ENCODE data around the gene ERN1.

The ERN1 gene

DNA sequence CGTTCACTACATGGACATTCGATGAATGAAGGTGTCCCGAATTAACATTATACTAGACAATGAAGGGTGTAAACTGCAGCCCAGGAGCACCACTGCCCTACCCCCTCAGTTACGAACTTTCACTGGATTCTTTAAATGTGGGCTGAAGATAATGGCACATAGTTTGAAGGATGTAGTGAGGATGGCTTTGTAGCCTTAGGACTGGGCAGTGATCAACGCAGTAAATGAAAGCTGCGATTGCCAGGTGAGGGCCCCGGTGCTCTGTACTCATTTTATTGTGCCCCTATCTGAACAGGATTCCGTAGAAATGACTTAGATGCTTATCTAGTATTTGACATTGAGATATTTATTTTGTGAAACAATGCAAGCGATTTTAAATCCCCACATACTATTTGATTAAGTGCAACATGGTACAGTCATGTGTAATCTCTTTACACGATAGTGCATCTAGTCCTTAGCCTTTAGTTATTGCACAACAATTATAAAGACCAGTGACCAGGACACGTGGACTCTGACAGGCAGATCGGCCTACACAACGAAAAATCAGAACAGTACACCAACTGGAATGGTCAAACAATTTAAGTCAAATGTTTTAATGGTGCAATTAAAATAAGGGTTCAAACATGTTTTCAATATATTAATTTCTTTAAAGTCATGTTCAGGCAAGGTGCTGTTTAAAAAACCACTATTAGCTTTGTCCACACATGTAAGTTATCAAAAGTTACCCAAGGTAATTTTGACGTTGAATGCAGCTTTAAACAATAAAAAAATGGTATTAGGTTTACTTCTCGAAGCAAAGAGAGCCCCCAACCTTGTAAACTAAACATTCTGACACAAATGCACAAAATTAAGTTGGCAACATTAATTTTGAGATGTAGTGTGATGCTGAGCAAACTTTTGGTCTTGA lies 17.4 kb upstream of the ERN1 start:
- FAIRE-seq = no peak
- no peak for TF ChIP-seq TAF1 (IDR thresholded peaks at IDR 0.05; ENCODE audit: borderline replicate concordance, low read depth, low read length)
- TF ChIP-seq POLR2A (IDR thresholded peaks at IDR 0.05; ENCODE audit: low read depth, low read length) = peak; percentile 15
- peak; percentile 32 for TF ChIP-seq POLR2AphosphoS5 (IDR thresholded peaks at IDR 0.05; ENCODE audit: low read depth, low read length)
- no peak for DNase-seq (ENCODE audit: insufficient read length)

DNA sequence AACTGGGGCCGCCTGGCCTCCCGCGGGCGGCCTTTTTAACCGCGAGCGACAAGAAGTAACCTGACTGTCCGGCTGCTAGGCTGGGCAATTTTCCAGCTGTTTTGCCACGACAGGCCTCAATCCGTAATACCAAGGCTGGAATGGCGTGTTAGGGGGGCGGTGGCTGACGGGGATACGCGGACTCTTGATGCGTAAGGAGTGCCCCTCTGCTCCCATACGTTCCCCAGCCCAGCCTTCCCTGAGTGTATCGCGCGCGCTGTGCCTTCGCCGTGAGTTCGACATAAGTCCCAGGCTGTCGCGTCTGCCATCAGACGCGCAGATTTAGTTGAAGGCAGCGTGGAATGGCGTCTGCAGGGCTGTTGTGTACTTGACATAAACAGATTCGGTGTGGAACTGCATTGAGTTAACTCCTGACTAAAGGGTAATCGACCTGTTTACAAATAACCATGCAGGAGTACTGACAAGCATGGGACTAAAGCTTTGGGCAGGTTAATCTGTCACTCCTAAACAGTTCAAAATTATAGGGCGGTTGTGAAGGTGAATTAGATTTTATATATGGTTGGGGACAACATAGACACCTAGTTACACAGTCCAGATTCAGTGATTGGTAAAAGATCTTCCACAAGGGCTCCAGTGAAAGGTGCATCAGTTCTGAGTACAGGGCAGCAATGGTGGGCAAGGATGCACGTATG lies 16.6 kb upstream of the ERN1 start:
- FAIRE-seq (no peak), DNase-seq (ENCODE audit: insufficient read length) (peak; percentile 23)
- TF ChIP-seq POLR2AphosphoS5 (IDR thresholded peaks at IDR 0.05; ENCODE audit: low read depth, low read length) (peak; percentile 8; the same call in 1 of the 2 replicates), TAF1 (IDR thresholded peaks at IDR 0.05; ENCODE audit: borderline replicate concordance, low read depth, low read length) (no peak), POLR2A (IDR thresholded peaks at IDR 0.05; ENCODE audit: low read depth, low read length) (peak; percentile 81; the same call in 1 of the 2 replicates)

DNA sequence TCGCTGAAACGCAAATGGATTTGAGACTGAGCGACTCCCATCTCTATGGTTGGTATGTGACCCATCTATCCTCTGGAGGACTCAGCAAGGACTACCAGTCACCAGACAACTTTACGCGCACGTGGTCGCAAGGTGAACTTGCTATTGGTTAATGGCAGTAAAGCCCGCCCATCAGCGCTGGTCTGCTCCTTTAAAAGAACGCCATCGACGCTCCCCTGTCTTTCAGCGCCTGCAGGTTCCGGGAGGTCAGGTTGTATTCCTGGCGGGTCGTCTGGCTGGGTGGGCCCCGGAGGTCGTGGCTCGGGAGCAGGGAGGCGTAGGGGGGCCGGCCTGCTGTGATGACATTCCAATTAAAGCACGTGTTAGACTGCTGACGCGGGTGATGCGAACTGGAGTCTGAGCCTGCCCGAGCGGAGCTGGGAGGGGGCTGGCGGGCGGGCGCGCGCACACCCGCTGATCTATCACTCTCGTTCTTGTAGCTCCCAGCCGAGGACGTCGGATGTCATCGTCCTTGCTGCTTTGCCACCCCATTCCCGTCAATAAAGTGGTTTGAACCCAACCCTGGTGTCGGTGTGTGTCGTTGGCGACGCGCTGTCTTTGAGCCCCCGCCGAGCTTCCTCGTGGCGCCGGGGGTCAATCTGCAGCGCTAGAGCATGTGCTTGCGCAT lies 15.9 kb upstream of the ERN1 start:
- FAIRE-seq = peak; percentile 92
- DNase-seq (ENCODE audit: insufficient read length) = peak; percentile 80
- peak; percentile 100 for TF ChIP-seq POLR2AphosphoS5 (IDR thresholded peaks at IDR 0.05; ENCODE audit: low read depth, low read length)
- TF ChIP-seq POLR2A (IDR thresholded peaks at IDR 0.05; ENCODE audit: low read depth, low read length) = peak; percentile 99
- TF ChIP-seq TAF1 (IDR thresholded peaks at IDR 0.05; ENCODE audit: borderline replicate concordance, low read depth, low read length) = peak; percentile 92

DNA sequence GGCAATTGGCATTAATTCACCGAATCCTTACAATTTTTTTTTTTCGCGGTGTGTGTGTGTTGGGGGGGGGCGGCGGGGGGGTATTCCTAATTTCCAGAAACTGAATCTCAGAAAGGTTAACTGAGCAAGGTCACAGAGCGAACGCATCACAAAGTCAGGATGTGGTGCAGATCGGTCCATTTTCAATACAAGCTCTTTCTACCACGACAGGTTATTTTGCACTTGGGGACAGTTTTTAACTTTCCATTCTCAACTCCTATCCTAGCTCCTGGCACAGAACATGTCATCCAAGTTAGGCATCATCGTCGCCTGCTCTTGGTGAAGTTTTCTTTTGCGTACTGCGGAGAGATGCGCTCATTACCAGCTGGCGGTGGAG lies 15.4 kb upstream of the ERN1 start:
- FAIRE-seq = no peak
- no peak for TF ChIP-seq TAF1 (IDR thresholded peaks at IDR 0.05; ENCODE audit: borderline replicate concordance, low read depth, low read length)
- no peak for DNase-seq (ENCODE audit: insufficient read length)

DNA sequence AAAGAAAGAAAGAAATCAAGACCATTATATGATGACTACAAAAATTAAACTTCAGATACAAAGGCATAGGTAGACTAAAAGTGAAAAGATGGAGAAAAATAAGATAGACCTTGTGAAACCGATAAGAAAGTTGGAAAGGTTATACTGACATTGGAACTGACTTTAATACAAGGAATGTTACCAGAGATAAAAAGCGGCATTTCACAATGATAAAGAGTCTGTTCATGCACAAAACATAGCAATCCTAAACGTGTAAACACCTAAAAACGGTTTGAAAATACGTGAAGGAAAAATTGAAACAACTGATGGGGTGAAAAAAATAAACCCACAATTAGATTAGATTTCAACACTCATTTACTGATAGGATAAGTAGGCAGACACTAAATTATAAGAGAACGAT lies 9.6 kb upstream of the ERN1 start:
- TF ChIP-seq TAF1 (IDR thresholded peaks at IDR 0.05; ENCODE audit: borderline replicate concordance, low read depth, low read length) (no peak), POLR2AphosphoS5 (IDR thresholded peaks at IDR 0.05; ENCODE audit: low read depth, low read length) (no peak), POLR2A (IDR thresholded peaks at IDR 0.05; ENCODE audit: low read depth, low read length) (no peak)

DNA sequence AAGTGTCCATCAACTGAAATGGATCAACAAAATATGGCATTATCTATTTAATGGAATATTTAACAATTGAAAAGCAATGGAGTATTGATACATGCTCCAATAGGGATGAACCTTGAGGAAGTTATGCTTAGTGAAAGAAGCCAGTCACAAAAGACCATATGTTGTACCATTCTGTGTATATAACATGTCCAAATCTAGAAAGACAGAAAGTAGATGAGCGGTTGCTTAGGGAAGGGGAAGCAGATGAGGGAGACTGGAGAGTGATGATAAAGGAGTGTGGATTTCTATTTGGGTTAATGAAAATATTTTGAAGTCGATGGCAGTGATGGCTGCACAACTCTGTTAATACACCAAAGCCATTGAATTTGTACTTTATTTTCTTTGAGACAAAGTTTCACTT lies 8.5 kb upstream of the ERN1 start:
- DNase-seq (ENCODE audit: insufficient read length) = no peak
- TF ChIP-seq POLR2A (IDR thresholded peaks at IDR 0.05; ENCODE audit: low read depth, low read length) = no peak
- TF ChIP-seq TAF1 (IDR thresholded peaks at IDR 0.05; ENCODE audit: borderline replicate concordance, low read depth, low read length) = no peak
- TF ChIP-seq POLR2AphosphoS5 (IDR thresholded peaks at IDR 0.05; ENCODE audit: low read depth, low read length) = no peak
- FAIRE-seq = no peak

More for the DNA sequence above, 9.6 kb upstream of the ERN1 start:
- DNase-seq (ENCODE audit: insufficient read length) = no peak
- FAIRE-seq = no peak

DNA sequence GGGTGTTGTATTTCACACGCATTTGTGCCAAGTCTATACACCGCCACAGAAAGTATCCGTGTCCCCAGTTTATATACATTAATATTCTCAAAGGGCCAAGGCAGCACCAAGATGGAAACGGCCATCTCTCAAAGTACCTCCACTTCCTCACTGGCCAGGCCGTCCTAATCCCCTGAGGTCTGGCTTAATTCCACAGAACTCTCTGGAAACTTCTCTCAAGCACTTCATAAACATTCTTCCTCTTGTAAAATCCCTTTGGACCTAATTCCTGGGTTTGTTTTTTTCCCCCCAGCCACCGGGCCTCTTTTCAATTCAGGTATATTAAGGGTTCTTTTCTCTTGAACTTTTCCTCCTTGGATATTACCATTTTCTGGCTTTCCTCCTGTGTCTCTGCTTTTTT lies 5.1 kb upstream of the ERN1 start:
- TF ChIP-seq POLR2A (IDR thresholded peaks at IDR 0.05; ENCODE audit: low read depth, low read length) (no peak), TAF1 (IDR thresholded peaks at IDR 0.05; ENCODE audit: borderline replicate concordance, low read depth, low read length) (no peak), POLR2AphosphoS5 (IDR thresholded peaks at IDR 0.05; ENCODE audit: low read depth, low read length) (no peak)
- DNase-seq (ENCODE audit: insufficient read length) (no peak), FAIRE-seq (no peak)

DNA sequence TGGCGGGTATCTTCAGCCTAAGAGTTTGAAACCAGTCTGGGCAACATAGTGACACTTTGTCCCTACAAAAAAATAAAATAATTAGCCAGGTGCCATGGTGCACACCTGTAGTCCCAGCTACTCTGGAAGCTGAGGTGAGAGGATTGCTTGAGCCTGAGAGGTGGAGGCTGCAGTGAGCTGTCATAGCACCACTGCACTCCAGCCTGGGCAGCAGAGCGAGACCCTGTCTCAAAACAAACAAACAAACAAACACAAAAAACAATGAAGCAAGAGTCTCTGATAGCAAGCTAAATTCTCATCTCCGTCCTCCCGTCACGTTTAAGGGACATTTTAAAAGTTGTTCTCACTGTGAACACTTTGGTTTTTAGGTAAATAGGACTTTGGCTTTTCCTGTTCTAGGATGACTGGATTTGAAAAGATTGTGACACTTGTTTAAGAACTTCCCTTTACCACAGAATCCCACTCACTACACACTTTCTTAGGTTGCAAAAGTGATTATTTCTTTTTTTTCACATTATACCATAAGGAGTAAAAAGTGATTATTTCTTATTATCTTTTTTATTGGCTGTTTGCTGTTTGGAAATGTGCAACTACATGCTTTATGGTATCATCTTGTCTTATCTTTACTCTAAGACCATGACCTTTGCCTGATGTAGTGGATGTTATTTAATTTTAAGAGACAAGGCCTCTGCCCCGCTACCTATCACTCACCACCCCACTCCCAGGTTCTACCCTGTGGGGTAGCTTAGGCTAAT lies 4.4 kb upstream of the ERN1 start:
- DNase-seq (ENCODE audit: insufficient read length) (no peak), FAIRE-seq (no peak)
- TF ChIP-seq POLR2A (IDR thresholded peaks at IDR 0.05; ENCODE audit: low read depth, low read length) (no peak), POLR2AphosphoS5 (IDR thresholded peaks at IDR 0.05; ENCODE audit: low read depth, low read length) (no peak), TAF1 (IDR thresholded peaks at IDR 0.05; ENCODE audit: borderline replicate concordance, low read depth, low read length) (no peak)

DNA sequence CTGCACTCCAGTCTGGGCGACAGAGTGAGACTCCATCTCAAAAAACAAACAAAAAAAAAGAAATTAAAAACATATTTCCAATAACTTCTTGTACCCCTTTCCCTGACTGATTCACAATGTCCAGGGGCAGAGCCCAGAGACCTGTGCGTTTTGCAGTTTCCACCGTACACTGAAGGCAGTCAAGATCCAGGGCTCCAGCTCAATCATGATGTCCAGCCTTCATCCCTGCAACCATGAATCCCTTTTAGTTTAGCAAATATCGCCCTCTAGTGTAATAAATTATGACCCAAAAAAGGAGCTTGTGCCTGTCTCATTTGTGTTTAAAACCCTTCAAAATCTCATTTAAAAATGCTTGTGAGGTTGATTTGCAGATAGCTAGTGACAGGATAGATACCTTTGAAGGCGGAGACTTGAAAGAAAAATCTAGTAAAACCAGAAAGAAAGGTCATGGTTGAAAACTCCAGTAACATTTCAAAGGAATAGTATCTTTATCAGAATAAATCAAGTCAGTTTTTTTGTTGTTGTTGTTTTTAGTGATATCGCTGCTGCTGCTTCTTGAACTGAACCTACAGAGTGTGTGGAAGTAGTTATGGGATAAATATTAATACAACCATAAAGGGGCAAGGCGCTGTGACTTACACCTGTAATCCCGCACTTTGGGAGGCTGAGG lies 3.7 kb upstream of the ERN1 start:
- peak; percentile 66 for FAIRE-seq
- no peak for DNase-seq (ENCODE audit: insufficient read length)
- no peak for TF ChIP-seq POLR2A (IDR thresholded peaks at IDR 0.05; ENCODE audit: low read depth, low read length)
- no peak for TF ChIP-seq TAF1 (IDR thresholded peaks at IDR 0.05; ENCODE audit: borderline replicate concordance, low read depth, low read length)
- TF ChIP-seq POLR2AphosphoS5 (IDR thresholded peaks at IDR 0.05; ENCODE audit: low read depth, low read length) = no peak

DNA sequence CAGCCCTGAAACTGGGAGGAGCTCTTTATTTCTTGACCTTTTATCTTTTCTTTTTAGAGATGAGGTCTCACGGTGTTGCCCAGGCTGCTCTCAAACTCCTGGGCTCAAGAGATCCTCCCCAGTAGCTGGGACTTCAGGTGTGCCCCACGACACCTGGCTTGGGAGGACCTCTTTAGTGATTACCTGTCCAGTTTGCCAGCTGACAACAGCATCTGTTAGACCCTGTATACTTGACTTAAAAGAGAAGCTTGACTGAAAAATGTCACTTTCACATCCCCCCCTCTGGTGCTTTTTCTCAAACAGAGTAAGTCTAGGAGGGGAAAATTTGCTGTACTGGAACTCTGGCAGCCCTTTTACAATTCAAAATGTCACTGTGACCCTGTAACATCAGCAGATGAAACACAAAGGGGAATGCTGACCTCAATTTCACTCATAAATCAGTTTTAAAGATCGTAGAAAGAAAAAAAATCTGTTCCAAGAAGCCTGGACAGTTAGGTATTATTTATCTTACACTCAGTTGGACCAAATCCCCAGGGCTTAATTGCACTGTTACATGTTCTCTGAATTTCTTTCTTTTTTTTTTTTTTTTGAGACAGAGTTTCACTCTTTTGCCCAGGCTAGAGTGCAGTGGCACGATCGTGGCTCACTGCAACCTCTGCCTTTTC lies 1.8 kb upstream of the ERN1 start:
- DNase-seq (ENCODE audit: insufficient read length) (no peak), FAIRE-seq (no peak)
- TF ChIP-seq POLR2AphosphoS5 (IDR thresholded peaks at IDR 0.05; ENCODE audit: low read depth, low read length) = no peak
- TF ChIP-seq POLR2A (IDR thresholded peaks at IDR 0.05; ENCODE audit: low read depth, low read length) = no peak
- no peak for TF ChIP-seq TAF1 (IDR thresholded peaks at IDR 0.05; ENCODE audit: borderline replicate concordance, low read depth, low read length)

Measured in GM12892 (cell line).